B cell (primary cell): Measurements from ENCODE around the gene RINL. TPM values are rescaled to one million over a fixed set of nuclear protein-coding genes. Genes with fewer than 3 reads are reported as not detected.

ENCODE experiments used
- ATAC-seq: fragments of 200-7000 bp; cut with Tn5 transposase; one replicate; pipeline ENCODE4 v1.10.0; 2021; ENCODE audit warnings: low read depth, mild to moderate bottlenecking, moderate number of reproducible peaks, moderate library complexity
- CTCF ChIA-PET: fragments of 350-600 bp; sonication (Branson Sonifier 250); formaldehyde crosslinking; loops from one replicate; lab custom pipeline; 2021; ENCODE audit warnings: antibody characterized with exemption, inconsistent platforms; lab: Charles Lee
- POLR2A ChIA-PET: fragments of 350-600 bp; sonication (Branson Sonifier 250); formaldehyde crosslinking; loops from one replicate; lab custom pipeline; 2021; ENCODE audit warnings: antibody characterized with exemption; lab: Charles Lee
- DNase-seq: peaks from one replicate; pipeline ENCODE4 v3.0.0; 2013
- H2AFZ ChIP-seq: 2 replicates; pipeline ENCODE4 v1.6.1; 2012; ENCODE audit warnings: mild to moderate bottlenecking, low read depth, low read length; ENCODE audit not compliant: insufficient read depth, poor library complexity, severe bottlenecking
- H3K27ac ChIP-seq, 2 donors: 1 replicate in 1 of 2; 2 replicates in 1 of 2; pipeline ENCODE4 v1.5.1; 2012 to 2013; ENCODE audit warnings: low read length in 2 of 2, mild to moderate bottlenecking in 2 of 2, moderate library complexity in 1 of 2
- H3K27me3 ChIP-seq, 4 experiments: fragments of 200-600 bp in 1 of 4; sonication (generic) in 1 of 4; replicated peaks in 1 of 4; 1 replicate in 2 of 4; 2 replicates in 2 of 4; pipeline versions ENCODE4 v1.6.1 to v1.7.0; 2013 to 2016; ENCODE audit warnings: low read length in 3 of 4, mild to moderate bottlenecking in 2 of 4, mixed read lengths in 1 of 4, moderate library complexity in 1 of 4; ENCODE audit not compliant: insufficient read depth in 4 of 4, control insufficient read depth in 3 of 4; ENCODE audit errors: control extremely low read depth in 1 of 4
- H3K36me3 ChIP-seq, 2 experiments: replicated peaks in 1 of 2; 1 replicate in 1 of 2; 2 replicates in 1 of 2; pipeline versions ENCODE4 v1.6.1 to v1.7.1; 2013; ENCODE audit warnings: low read length in 1 of 2; ENCODE audit not compliant: insufficient read depth in 2 of 2, control insufficient read depth in 1 of 2; ENCODE audit errors: control extremely low read depth in 1 of 2, extremely low read depth in 1 of 2
- H3K4me1 ChIP-seq, 2 donors: fragments of 200-600 bp in 1 of 2; sonication (generic) in 1 of 2; 1 replicate in 1 of 2; 2 replicates in 1 of 2; pipeline versions ENCODE4 v1.5.1 to v1.6.1; 2013 to 2017; ENCODE audit warnings: low read length in 2 of 2; ENCODE audit not compliant: control insufficient read depth in 2 of 2, insufficient read depth in 2 of 2
- H3K4me2 ChIP-seq: replicated peaks from 2 replicates; pipeline ENCODE3; 2012; ENCODE audit warnings: mild to moderate bottlenecking, low read depth, low read length; ENCODE audit not compliant: poor library complexity, severe bottlenecking
- H3K4me3 ChIP-seq, 5 experiments: fragments of 200-600 bp in 1 of 5; sonication (generic) in 1 of 5; 1 replicate in 3 of 5; 2 replicates in 2 of 5; pipeline versions ENCODE4 v1.5.1 to v1.7.0; 2011 to 2016; ENCODE audit warnings: low read length in 4 of 5, mild to moderate bottlenecking in 4 of 5, low read depth in 2 of 5, control low read depth in 1 of 5, moderate library complexity in 1 of 5; ENCODE audit not compliant: insufficient read depth in 1 of 5; ENCODE audit errors: control extremely low read depth in 1 of 5, extremely low read depth in 1 of 5
- H3K79me2 ChIP-seq: fragments of 200-600 bp; sonication (generic); one replicate; pipeline ENCODE4 v1.6.0; 2016; ENCODE audit warnings: low read length; ENCODE audit not compliant: control insufficient read depth, insufficient read depth
- H3K9ac ChIP-seq: fragments of 200-600 bp; sonication (generic); 2 replicates; pipeline ENCODE4 v1.6.1; 2017; ENCODE audit warnings: mild to moderate bottlenecking, low read length, moderate library complexity
- H3K9me3 ChIP-seq, 3 donors: one replicate each; pipeline versions ENCODE4 v1.6.1 to v1.7.1; 2013; ENCODE audit warnings: low read length in 2 of 3; ENCODE audit not compliant: control insufficient read depth in 2 of 3, insufficient read depth in 1 of 3; ENCODE audit errors: control extremely low read depth in 1 of 3
- H4K20me1 ChIP-seq: 2 replicates; pipeline ENCODE4 v1.6.0; 2012; ENCODE audit warnings: mild to moderate bottlenecking, low read length; ENCODE audit not compliant: insufficient read depth, control insufficient read depth, poor library complexity, severe bottlenecking
- H3K27ac Mint-ChIP-seq: one replicate; pipeline ENCODE4 v1.8.0; 2021; ENCODE audit warnings: mixed read lengths
- H3K27me3 Mint-ChIP-seq: one replicate; pipeline ENCODE4 v1.8.0; 2021; ENCODE audit warnings: mixed read lengths
- H3K4me1 Mint-ChIP-seq: one replicate; pipeline ENCODE4 v1.8.0; 2021; ENCODE audit warnings: mixed read lengths
- H3K4me3 Mint-ChIP-seq: one replicate; pipeline ENCODE4 v1.8.0; 2021; ENCODE audit warnings: mixed read lengths
- H3K9me3 Mint-ChIP-seq: one replicate; pipeline ENCODE4 v1.8.0; 2022; ENCODE audit warnings: mixed read lengths; ENCODE audit not compliant: insufficient read depth
- EZH2 ChIP-seq: IDR thresholded peaks from 2 replicates; pipeline ENCODE4 v1.6.1; 2012; ENCODE audit warnings: borderline replicate concordance, low read depth, mild to moderate bottlenecking, moderate library complexity, low read length; ENCODE audit not compliant: insufficient read depth, poor library complexity, severe bottlenecking
- WGBS: methylation state at CpG from one replicate; pipeline ENCODE4 v1.1.5; 2013; ENCODE audit warnings: missing lambda C conversion rate; ENCODE audit not compliant: insufficient coverage; 5-methylcytosine and 5-hydroxymethylcytosine counted together
- intact Hi-C: fragments of 100-400 bp; cut with micrococcal nuclease; formaldehyde crosslinking; loops from one replicate; pipeline ENCODE4 v1.10.0; 2022
- polyA plus RNA-seq: library from polyadenylated mRNA; depleted of rRNA; stranded (reverse); fragments of >200 nt; gene quantifications from 2 replicates; pipeline ENCODE4 v1.2.3, GENCODE V29; 2012
- total RNA-seq, 2 donors: library from RNA; stranded (reverse); fragments of 120-200 nt in 1 of 2; gene quantifications; 1 replicate in 1 of 2; 2 replicates in 1 of 2; pipeline versions ENCODE4 v1.2.3 to v1.2.4, GENCODE V29; 2013 to 2022
- TF ChIP-seq, protein P1 (sequence below): fragments of 200-600 bp; IDR thresholded peaks from one replicate; pipeline ENCODE4 v1.8.0; 2022; ENCODE audit warnings: antibody characterized with exemption, mild to moderate bottlenecking

The RINL gene
- total and polyA plus RNA-seq, 2 donors (not counting 1 experiment from before 2014, with no cell fraction given): 67.0 to 113 TPM

DNA sequence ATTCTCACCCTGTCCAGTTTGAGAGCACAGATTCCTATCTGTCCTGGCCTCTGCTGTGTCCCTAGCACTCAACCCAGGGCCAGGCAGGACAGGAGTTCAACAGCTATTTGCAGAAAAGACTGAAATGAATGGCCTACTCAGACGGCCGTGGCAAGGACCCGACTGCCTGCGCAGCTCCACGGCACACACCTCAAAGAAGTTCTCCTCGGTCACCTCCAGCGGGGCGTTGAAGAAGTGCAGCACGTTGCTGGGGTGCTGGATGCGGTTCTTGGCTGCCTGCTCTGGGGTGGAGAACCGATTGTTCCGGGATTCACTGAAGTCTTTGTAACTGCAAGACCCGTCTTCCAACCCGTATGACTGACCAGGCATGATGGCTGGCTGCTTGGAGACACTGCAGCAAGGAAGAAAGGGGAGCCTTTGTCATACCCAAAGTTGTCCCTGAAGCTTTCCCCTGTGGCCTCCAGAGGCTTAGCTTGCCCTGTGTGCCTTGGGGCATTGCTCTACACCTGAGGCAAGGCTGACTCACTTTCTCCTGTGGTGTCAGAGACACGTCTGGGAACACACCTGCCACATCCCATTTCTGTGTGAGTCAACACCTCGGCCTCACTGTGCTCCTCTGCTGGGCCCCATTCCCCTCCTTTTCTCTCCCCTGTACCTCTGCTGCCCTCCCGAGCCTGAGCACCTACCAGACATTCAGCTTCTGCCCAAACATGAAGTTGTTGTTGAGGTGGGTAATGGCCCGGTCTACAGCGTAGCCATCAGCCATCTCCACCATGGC, 39.7 kb downstream of the RINL start:
- Histone ChIP-seq H3K36me3 (peaks cover 13 to 74% of the 10 kb centered on the region in 2 experiments), H2AFZ (no peak overlapping the region), H3K4me1 (peaks cover 25% of the 10 kb centered on the region in 2 donors), H3K27me3 (no peaks in the 10 kb centered on the region), H4K20me1 (peaks cover 70% of the 10 kb centered on the region), H3K4me2 (no peak overlapping the region), H3K79me2 (peaks cover 40% of the 10 kb centered on the region), H3K4me3 (no peak overlapping the region), H3K9ac (no peak overlapping the region), H3K9me3 (no peaks in the 10 kb centered on the region), H3K27ac (no peak overlapping the region)
- H3K4me3 Mint-ChIP-seq: no peak overlapping the region
- H3K27ac Mint-ChIP-seq: peak overlapping the region; percentile 46
- 92% methylated on average over 9 of the region's 19 CpGs for WGBS
- CTCF ChIA-PET: interaction anchor here (1.1 to 1.3 kb wide), 2 partner anchors 31 to 48 kb away, joined by 4 to 6 read pairs; no protein-coding TSS in a partner anchor
- H3K27me3 Mint-ChIP-seq: no peaks in the 10 kb centered on the region
- ATAC-seq (no peak), DNase-seq (no peak)
- TF ChIP-seq, protein P1, sequence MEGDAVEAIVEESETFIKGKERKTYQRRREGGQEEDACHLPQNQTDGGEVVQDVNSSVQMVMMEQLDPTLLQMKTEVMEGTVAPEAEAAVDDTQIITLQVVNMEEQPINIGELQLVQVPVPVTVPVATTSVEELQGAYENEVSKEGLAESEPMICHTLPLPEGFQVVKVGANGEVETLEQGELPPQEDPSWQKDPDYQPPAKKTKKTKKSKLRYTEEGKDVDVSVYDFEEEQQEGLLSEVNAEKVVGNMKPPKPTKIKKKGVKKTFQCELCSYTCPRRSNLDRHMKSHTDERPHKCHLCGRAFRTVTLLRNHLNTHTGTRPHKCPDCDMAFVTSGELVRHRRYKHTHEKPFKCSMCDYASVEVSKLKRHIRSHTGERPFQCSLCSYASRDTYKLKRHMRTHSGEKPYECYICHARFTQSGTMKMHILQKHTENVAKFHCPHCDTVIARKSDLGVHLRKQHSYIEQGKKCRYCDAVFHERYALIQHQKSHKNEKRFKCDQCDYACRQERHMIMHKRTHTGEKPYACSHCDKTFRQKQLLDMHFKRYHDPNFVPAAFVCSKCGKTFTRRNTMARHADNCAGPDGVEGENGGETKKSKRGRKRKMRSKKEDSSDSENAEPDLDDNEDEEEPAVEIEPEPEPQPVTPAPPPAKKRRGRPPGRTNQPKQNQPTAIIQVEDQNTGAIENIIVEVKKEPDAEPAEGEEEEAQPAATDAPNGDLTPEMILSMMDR: no peak
- TF ChIP-seq EZH2: no peak
- POLR2A ChIA-PET: interaction anchor here (0.6 to 1.4 kb wide), 2 partner anchors 9 to 11 kb away, joined by 3 to 4 read pairs; no protein-coding TSS in a partner anchor
- peaks cover 27% of the 10 kb centered on the region for H3K4me1 Mint-ChIP-seq
- intact Hi-C loops: no loop called here
- no peaks in the 10 kb centered on the region for H3K9me3 Mint-ChIP-seq

DNA sequence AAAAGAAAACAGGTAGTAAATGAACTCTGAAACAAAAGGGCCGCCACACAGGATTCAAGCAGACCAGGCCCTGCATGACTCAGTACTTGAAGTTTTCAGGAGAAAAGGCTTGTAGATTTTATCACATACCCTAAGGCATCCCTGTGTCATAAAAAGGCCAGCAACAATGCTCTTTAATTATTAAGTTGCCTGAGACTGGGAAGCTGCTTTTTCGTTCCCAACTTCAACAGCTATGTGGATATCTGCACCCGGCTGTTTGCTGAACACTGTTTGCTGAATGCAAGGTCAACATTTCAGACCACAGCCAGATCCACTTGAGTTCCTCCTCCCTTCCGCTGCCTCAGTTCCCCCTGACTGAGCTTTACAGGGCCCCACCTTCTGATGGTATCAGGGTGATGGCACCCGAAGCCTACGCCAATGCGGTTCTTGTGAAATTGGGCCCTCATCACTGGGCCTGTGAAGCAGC, 40.4 kb downstream of the RINL start:
- H3K27me3 ChIP-seq: no peaks in the 10 kb centered on the region
- H3K4me1 Mint-ChIP-seq: peaks cover 19% of the 10 kb centered on the region
- peaks cover 33% of the 10 kb centered on the region for H3K79me2 ChIP-seq
- TF ChIP-seq EZH2: no peak
- TF ChIP-seq, protein P1: no peak
- H3K4me1 ChIP-seq: peaks cover 18% of the 10 kb centered on the region in 2 donors
- CTCF ChIA-PET: interaction anchor here (1.1 to 1.3 kb wide), 2 partner anchors 32 to 49 kb away, joined by 4 to 6 read pairs; no protein-coding TSS in a partner anchor
- intact Hi-C loops: no loop called here
- no peak overlapping the region for H3K4me2 ChIP-seq
- no peak overlapping the region for H3K4me3 ChIP-seq
- no peaks in the 10 kb centered on the region for H3K9me3 ChIP-seq
- WGBS: 96% methylated on average over 6 of the region's 7 CpGs
- H3K27ac Mint-ChIP-seq: no peak overlapping the region
- no peak overlapping the region for H3K4me3 Mint-ChIP-seq
- no peak overlapping the region for H2AFZ ChIP-seq
- no peak overlapping the region for H3K9ac ChIP-seq
- H3K9me3 Mint-ChIP-seq: no peaks in the 10 kb centered on the region
- DNase-seq (no peak), ATAC-seq (no peak)
- H3K27ac ChIP-seq: no peak overlapping the region
- H4K20me1 ChIP-seq: peaks cover 63% of the 10 kb centered on the region
- no peaks in the 10 kb centered on the region for H3K27me3 Mint-ChIP-seq
- peaks cover 9 to 67% of the 10 kb centered on the region in 2 experiments for H3K36me3 ChIP-seq
- POLR2A ChIA-PET: interaction anchor here (0.6 to 1.4 kb wide), 2 partner anchors 8 to 11 kb away, joined by 3 to 4 read pairs; no protein-coding TSS in a partner anchor
